K562 (cell line): ENCODE data around the gene AGFG2. TPM values are rescaled to one million over a fixed set of nuclear protein-coding genes. Genes with fewer than 3 reads are reported as not detected.
A peak's percentile ranks its signal among the peaks of the same experiment; 100 is the strongest.

Experiments used
- ATF1 ChIP-seq, 2 experiments: fragments of 450-650 bp in 1 of 2; IDR thresholded peaks; 2 replicates each; pipeline ENCODE4 v1.6.1; 2016; ENCODE audit warnings: missing compliant biosample characterization in 1 of 2, missing genetic modification characterization in 1 of 2
- BHLHE40 ChIP-seq: IDR thresholded peaks from 2 replicates; pipeline ENCODE4 v1.6.1; 2011; ENCODE audit warnings: low read length, improper control_type of control experiment
- ELF4 ChIP-seq: fragments of 450-650 bp; formaldehyde crosslinking; IDR thresholded peaks from 2 replicates; pipeline ENCODE4 v1.4.0; 2022; ENCODE audit warnings: missing genetic modification characterization
- FOXA3 ChIP-seq, 2 experiments: fragments of 450-650 bp in 1 of 2; sonication (generic) in 1 of 2; formaldehyde crosslinking; IDR thresholded peaks in 1 of 2; conservative IDR thresholded peaks in 1 of 2; 2 replicates each; pipeline versions ENCODE4 v1.4.0 to v1.8.0; 2020 to 2022; ENCODE audit warnings: mild to moderate bottlenecking in 2 of 2, missing genetic modification reagents in 1 of 2
- NCOA4 ChIP-seq: fragments of 450-650 bp; IDR thresholded peaks from 2 replicates; pipeline ENCODE4 v1.6.1; 2018; ENCODE audit warnings: mild to moderate bottlenecking; ENCODE audit not compliant: partially characterized antibody
- SMAD3 ChIP-seq: fragments of 450-650 bp; formaldehyde crosslinking; conservative IDR thresholded peaks from 2 replicates; pipeline ENCODE4 v1.4.0; 2020; ENCODE audit warnings: mild to moderate bottlenecking
- polyA plus RNA-seq, 8 experiments: library from polyadenylated mRNA; depleted of rRNA in 4 of 8; stranded (reverse) in 5 of 8; unstranded in 3 of 8; fragments of >200 nt; fragmentation: Nextera tagmentation in 2 of 8; fragmentation: Illumina TruSeq in 1 of 8; extraction: Ambion mirVana in 2 of 8; extraction: Trizol in 1 of 8; gene quantifications; 2 replicates each; pipeline versions ENCODE4 v1.2.1 to v1.2.3, GENCODE V29; 2011 to 2014; ENCODE audit warnings: inconsistent platforms in 1 of 8, missing spikeins in 1 of 8
- total RNA-seq, 7 experiments: library from RNA; depleted of rRNA in 6 of 7; stranded (reverse); fragments of >200 nt in 6 of 7; fragmentation: Illumina TruSeq in 2 of 7; extraction: Trizol in 2 of 7; gene quantifications; 2 replicates each; pipeline versions ENCODE4 v1.2.1 to v1.2.3, GENCODE V29; 2011 to 2021; ENCODE audit warnings: low replicate concordance in 1 of 7
- TF ChIP-seq, protein P1 (sequence below): fragments of 200-800 bp; sonication (Bioruptor generic); IDR thresholded peaks from 2 replicates; pipeline ENCODE4 v1.6.1; 2016; ENCODE audit warnings: missing genetic modification characterization, missing compliant biosample characterization
- TF ChIP-seq, protein P2 (sequence below), 2 experiments: fragments of 450-650 bp; conservative IDR thresholded peaks; 2 replicates each; pipeline ENCODE4 v1.6.1; 2017; ENCODE audit warnings: mild to moderate bottlenecking in 2 of 2, moderate library complexity in 2 of 2
- TF ChIP-seq, protein P3 (sequence below): fragments of 450-650 bp; IDR thresholded peaks from 2 replicates; pipeline ENCODE4 v1.6.1; 2016; ENCODE audit warnings: low read depth
- TF ChIP-seq, protein P4 (sequence below): sonication (generic); formaldehyde crosslinking; IDR thresholded peaks from 2 replicates; pipeline ENCODE4 v1.8.0; 2022; ENCODE audit warnings: missing genetic modification reagents, mild to moderate bottlenecking, borderline replicate concordance

Gene AGFG2
- total and polyA plus RNA-seq, 9 of the 15 experiments (the other 6 are each of a cell fraction or from before 2014, with no cell fraction given): 0.31 to 23.1 (median 6.5) TPM

DNA sequence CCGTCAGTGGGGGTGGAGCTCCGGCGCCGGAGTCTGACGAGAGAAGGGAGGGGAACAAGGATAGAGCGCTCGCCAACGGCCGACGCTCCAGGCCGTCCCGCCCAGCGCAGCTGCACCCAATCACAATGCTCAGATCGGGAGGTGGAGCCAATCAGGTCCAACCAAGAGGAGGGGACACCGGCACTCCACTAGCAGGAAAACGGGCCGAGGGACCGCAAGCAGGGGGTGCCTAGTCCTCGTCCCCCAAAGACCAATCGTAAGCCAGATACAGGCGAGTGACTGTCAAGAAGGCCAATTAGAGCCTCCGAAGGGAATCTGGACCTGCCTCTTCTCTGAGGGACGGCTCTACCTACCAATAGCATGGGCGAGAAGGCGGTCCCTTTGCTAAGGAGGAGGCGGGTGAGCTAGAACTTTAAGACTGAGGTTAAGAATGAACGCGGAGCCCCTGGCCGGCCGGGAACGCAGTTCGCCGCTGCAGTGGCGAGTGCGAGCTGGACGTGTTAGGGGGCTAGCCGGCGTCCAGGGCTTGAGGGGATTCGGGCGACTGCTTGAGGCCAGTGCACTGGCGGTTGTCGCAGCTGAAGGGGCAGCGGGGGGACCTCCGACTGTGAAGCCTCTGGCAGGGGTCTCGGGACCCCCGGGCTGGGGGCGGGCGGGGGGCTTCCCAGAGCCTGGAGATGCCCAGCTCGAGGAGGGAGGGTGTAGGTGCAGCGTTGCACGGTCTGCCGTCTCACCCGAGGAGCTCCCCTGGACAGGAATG is 47.4 kb downstream of the AGFG2 start, which contains the start of gene FBXO24 (continued):
- TF ChIP-seq, protein P1, sequence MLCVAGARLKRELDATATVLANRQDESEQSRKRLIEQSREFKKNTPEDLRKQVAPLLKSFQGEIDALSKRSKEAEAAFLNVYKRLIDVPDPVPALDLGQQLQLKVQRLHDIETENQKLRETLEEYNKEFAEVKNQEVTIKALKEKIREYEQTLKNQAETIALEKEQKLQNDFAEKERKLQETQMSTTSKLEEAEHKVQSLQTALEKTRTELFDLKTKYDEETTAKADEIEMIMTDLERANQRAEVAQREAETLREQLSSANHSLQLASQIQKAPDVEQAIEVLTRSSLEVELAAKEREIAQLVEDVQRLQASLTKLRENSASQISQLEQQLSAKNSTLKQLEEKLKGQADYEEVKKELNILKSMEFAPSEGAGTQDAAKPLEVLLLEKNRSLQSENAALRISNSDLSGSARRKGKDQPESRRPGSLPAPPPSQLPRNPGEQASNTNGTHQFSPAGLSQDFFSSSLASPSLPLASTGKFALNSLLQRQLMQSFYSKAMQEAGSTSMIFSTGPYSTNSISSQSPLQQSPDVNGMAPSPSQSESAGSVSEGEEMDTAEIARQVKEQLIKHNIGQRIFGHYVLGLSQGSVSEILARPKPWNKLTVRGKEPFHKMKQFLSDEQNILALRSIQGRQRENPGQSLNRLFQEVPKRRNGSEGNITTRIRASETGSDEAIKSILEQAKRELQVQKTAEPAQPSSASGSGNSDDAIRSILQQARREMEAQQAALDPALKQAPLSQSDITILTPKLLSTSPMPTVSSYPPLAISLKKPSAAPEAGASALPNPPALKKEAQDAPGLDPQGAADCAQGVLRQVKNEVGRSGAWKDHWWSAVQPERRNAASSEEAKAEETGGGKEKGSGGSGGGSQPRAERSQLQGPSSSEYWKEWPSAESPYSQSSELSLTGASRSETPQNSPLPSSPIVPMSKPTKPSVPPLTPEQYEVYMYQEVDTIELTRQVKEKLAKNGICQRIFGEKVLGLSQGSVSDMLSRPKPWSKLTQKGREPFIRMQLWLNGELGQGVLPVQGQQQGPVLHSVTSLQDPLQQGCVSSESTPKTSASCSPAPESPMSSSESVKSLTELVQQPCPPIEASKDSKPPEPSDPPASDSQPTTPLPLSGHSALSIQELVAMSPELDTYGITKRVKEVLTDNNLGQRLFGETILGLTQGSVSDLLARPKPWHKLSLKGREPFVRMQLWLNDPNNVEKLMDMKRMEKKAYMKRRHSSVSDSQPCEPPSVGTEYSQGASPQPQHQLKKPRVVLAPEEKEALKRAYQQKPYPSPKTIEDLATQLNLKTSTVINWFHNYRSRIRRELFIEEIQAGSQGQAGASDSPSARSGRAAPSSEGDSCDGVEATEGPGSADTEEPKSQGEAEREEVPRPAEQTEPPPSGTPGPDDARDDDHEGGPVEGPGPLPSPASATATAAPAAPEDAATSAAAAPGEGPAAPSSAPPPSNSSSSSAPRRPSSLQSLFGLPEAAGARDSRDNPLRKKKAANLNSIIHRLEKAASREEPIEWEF (CRISPR knock-in tag): no peak
- TF ChIP-seq, protein P2, sequence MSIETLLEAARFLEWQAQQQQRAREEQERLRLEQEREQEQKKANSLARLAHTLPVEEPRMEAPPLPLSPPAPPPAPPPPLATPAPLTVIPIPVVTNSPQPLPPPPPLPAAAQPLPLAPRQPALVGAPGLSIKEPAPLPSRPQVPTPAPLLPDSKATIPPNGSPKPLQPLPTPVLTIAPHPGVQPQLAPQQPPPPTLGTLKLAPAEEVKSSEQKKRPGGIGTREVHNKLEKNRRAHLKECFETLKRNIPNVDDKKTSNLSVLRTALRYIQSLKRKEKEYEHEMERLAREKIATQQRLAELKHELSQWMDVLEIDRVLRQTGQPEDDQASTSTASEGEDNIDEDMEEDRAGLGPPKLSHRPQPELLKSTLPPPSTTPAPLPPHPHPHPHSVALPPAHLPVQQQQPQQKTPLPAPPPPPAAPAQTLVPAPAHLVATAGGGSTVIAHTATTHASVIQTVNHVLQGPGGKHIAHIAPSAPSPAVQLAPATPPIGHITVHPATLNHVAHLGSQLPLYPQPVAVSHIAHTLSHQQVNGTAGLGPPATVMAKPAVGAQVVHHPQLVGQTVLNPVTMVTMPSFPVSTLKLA (conservative IDR thresholded peaks at IDR 0.05): peak in 1 of 2 experiments; percentile 63; a peak in 1 of 4 replicates
- TF ChIP-seq ELF4 (CRISPR knock-in tag): no peak
- no peak for TF ChIP-seq SMAD3 (CRISPR knock-in tag)
- TF ChIP-seq BHLHE40: no peak; the same call in none of the 2 replicates
- no peak for TF ChIP-seq FOXA3 (CRISPR knock-in tag; conservative IDR thresholded peaks at IDR 0.05 in 1 of 2, IDR thresholded peaks at IDR 0.05 in 1 of 2)
- TF ChIP-seq, protein P3, sequence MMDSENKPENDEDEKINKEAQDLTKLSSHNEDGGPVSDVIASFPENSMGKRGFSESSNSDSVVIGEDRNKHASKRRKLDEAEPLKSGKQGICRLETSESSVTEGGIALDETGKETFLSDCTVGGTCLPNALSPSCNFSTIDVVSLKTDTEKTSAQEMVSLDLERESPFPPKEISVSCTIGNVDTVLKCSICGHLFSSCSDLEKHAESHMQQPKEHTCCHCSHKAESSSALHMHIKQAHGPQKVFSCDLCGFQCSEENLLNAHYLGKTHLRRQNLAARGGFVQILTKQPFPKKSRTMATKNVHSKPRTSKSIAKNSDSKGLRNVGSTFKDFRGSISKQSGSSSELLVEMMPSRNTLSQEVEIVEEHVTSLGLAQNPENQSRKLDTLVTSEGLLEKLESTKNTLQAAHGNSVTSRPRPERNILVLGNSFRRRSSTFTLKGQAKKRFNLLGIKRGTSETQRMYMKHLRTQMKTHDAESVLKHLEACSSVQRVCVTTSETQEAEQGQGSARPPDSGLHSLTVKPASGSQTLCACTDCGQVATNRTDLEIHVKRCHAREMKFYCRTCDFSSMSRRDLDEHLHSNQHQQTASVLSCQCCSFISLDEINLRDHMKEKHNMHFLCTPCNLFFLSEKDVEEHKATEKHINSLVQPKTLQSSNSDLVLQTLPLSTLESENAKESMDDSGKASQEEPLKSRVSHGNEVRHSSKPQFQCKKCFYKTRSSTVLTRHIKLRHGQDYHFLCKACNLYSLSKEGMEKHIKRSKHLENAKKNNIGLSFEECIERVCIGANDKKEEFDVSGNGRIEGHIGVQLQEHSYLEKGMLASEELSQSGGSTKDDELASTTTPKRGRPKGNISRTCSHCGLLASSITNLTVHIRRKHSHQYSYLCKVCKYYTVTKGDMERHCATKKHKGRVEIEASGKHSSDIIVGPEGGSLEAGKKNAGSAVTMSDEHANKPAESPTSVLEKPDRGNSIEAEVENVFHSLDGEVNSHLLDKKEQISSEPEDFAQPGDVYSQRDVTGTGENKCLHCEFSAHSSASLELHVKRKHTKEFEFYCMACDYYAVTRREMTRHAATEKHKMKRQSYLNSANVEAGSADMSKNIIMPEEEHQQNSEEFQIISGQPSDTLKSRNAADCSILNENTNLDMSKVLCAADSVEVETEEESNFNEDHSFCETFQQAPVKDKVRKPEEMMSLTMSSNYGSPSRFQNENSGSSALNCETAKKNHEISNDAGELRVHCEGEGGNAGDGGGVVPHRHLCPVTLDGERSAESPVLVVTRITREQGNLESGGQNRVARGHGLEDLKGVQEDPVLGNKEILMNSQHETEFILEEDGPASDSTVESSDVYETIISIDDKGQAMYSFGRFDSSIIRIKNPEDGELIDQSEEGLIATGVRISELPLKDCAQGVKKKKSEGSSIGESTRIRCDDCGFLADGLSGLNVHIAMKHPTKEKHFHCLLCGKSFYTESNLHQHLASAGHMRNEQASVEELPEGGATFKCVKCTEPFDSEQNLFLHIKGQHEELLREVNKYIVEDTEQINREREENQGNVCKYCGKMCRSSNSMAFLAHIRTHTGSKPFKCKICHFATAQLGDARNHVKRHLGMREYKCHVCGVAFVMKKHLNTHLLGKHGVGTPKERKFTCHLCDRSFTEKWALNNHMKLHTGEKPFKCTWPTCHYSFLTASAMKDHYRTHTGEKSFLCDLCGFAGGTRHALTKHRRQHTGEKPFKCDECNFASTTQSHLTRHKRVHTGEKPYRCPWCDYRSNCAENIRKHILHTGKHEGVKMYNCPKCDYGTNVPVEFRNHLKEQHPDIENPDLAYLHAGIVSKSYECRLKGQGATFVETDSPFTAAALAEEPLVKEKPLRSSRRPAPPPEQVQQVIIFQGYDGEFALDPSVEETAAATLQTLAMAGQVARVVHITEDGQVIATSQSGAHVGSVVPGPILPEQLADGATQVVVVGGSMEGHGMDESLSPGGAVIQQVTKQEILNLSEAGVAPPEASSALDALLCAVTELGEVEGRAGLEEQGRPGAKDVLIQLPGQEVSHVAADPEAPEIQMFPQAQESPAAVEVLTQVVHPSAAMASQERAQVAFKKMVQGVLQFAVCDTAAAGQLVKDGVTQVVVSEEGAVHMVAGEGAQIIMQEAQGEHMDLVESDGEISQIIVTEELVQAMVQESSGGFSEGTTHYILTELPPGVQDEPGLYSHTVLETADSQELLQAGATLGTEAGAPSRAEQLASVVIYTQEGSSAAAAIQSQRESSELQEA: no peak
- TF ChIP-seq NCOA4: no peak
- no peak for TF ChIP-seq ATF1 (CRISPR knock-in tag; IDR thresholded peaks at IDR 0.05)
- peak; percentile 98 for TF ChIP-seq ATF1 (tag; IDR thresholded peaks at IDR 0.05)
- TF ChIP-seq, protein P4, sequence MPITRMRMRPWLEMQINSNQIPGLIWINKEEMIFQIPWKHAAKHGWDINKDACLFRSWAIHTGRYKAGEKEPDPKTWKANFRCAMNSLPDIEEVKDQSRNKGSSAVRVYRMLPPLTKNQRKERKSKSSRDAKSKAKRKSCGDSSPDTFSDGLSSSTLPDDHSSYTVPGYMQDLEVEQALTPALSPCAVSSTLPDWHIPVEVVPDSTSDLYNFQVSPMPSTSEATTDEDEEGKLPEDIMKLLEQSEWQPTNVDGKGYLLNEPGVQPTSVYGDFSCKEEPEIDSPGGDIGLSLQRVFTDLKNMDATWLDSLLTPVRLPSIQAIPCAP: no peak
